ENCODE data around the gene OLFML2A. TPM values are rescaled to one million over a fixed set of nuclear protein-coding genes. Genes with fewer than 3 reads are reported as not detected.

OLFML2A gene
- polyA plus RNA-seq, 1 donor from 2014 or later: 0.15 TPM

DNA sequence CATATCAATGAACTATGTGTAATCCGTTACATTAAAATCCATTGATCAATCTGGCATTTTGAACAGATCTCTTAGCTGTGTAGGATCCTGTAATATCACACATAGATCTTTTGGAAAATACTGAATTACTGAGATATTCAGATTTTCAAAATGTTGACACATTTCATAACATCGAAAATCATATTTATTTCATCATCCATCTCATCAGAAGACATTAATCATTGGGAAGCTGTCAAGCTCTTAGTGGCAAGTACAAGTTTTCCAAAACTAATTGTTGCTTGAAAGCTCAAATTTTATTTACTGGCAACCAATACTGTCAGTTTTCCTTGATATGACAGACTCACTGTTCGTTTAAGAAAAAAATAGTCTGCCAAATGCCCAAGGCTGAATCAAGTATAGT lies 14.3 kb upstream of the OLFML2A start:
- Histone ChIP-seq H3K4me2 (ENCODE audit: low read length) (no peak overlapping the region), H3K9me3 (ENCODE audit: low read length) (no peaks in the 10 kb centered on the region), H3K79me2 (replicated peaks; ENCODE audit: insufficient read depth, low read length) (peaks cover 41% of the 10 kb centered on the region), H3K9ac (ENCODE audit: low read length) (no peak overlapping the region), H2AFZ (ENCODE audit: low read depth, low read length) (no peak overlapping the region), H3F3A (ENCODE audit: insufficient read depth, low read length, poor library complexity, severe bottlenecking) (no peaks in the 10 kb centered on the region), H3K27me3 (ENCODE audit: insufficient read depth, low read depth, low read length) (peaks cover 3% of the 10 kb centered on the region), H3K4me3 (ENCODE audit: low read length) (no peak overlapping the region), H3K27ac (ENCODE audit: low read length) (no peak overlapping the region), H3K9me2 (ENCODE audit: insufficient read depth, low read length) (no peaks in the 10 kb centered on the region), H3K36me3 (ENCODE audit: insufficient read depth, low read length) (no peaks in the 10 kb centered on the region), H4K20me1 (ENCODE audit: insufficient read depth) (no peaks in the 10 kb centered on the region)
- TF ChIP-seq POLR2AphosphoS5 (IDR thresholded peaks at IDR 0.05): no peak
- TF ChIP-seq EP300 (conservative IDR thresholded peaks at IDR 0.05; ENCODE audit: poor library complexity, severe bottlenecking): no peak
- TF ChIP-seq, protein P1, sequence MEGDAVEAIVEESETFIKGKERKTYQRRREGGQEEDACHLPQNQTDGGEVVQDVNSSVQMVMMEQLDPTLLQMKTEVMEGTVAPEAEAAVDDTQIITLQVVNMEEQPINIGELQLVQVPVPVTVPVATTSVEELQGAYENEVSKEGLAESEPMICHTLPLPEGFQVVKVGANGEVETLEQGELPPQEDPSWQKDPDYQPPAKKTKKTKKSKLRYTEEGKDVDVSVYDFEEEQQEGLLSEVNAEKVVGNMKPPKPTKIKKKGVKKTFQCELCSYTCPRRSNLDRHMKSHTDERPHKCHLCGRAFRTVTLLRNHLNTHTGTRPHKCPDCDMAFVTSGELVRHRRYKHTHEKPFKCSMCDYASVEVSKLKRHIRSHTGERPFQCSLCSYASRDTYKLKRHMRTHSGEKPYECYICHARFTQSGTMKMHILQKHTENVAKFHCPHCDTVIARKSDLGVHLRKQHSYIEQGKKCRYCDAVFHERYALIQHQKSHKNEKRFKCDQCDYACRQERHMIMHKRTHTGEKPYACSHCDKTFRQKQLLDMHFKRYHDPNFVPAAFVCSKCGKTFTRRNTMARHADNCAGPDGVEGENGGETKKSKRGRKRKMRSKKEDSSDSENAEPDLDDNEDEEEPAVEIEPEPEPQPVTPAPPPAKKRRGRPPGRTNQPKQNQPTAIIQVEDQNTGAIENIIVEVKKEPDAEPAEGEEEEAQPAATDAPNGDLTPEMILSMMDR (IDR thresholded peaks at IDR 0.05; ENCODE audit: poor library complexity, severe bottlenecking): no peak
- no peak for TF ChIP-seq MXI1 (conservative IDR thresholded peaks at IDR 0.05; ENCODE audit: poor library complexity, severe bottlenecking)
- no peak for TF ChIP-seq TAF1 (IDR thresholded peaks at IDR 0.05; ENCODE audit: low read depth)
- TF ChIP-seq RAD21 (conservative IDR thresholded peaks at IDR 0.05): no peak
- TF ChIP-seq EZH2 (IDR thresholded peaks at IDR 0.05; ENCODE audit: borderline replicate concordance, insufficient read depth, low read length, poor library complexity, severe bottlenecking): no peak
- TF ChIP-seq SMC3 (conservative IDR thresholded peaks at IDR 0.05; ENCODE audit: poor library complexity): no peak
- TF ChIP-seq, protein P2, sequence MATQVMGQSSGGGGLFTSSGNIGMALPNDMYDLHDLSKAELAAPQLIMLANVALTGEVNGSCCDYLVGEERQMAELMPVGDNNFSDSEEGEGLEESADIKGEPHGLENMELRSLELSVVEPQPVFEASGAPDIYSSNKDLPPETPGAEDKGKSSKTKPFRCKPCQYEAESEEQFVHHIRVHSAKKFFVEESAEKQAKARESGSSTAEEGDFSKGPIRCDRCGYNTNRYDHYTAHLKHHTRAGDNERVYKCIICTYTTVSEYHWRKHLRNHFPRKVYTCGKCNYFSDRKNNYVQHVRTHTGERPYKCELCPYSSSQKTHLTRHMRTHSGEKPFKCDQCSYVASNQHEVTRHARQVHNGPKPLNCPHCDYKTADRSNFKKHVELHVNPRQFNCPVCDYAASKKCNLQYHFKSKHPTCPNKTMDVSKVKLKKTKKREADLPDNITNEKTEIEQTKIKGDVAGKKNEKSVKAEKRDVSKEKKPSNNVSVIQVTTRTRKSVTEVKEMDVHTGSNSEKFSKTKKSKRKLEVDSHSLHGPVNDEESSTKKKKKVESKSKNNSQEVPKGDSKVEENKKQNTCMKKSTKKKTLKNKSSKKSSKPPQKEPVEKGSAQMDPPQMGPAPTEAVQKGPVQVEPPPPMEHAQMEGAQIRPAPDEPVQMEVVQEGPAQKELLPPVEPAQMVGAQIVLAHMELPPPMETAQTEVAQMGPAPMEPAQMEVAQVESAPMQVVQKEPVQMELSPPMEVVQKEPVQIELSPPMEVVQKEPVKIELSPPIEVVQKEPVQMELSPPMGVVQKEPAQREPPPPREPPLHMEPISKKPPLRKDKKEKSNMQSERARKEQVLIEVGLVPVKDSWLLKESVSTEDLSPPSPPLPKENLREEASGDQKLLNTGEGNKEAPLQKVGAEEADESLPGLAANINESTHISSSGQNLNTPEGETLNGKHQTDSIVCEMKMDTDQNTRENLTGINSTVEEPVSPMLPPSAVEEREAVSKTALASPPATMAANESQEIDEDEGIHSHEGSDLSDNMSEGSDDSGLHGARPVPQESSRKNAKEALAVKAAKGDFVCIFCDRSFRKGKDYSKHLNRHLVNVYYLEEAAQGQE (IDR thresholded peaks at IDR 0.05; ENCODE audit: borderline replicate concordance): no peak

DNA sequence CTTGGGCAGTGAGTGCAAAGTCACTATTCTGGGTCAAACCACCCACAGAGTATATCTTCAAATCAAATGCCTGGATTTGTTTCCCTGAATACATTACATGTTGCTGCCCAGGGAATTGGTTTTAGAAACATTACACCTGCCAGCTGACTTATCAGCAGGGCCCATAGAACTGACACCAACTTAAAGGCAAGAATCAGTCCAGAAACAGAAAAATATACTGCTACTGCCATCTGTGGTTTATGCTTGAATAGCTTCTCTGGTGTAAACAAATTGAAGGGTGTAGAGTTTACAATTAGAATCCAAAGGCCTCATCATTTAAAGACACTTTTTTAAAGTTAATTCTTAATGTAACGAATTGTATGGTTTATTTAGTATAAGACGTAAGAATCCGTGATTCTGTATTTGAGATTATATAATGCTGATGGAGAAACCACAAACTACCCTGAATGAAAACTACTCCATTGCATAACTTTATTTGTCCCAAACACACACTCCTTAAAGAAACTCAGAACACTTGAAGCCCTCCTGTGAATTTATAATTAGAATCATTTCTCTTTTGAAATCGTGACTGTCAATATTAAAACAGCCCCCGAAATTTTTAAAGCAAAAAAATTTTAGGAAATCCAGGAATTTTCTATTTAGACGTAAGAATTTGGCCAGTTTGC lies 12.0 kb upstream of the OLFML2A start:
- no peak overlapping the region for H2AFZ ChIP-seq (ENCODE audit: low read depth, low read length)
- TF ChIP-seq RAD21 (conservative IDR thresholded peaks at IDR 0.05) (peak; percentile 64), POLR2AphosphoS5 (IDR thresholded peaks at IDR 0.05) (no peak), EZH2 (IDR thresholded peaks at IDR 0.05; ENCODE audit: borderline replicate concordance, insufficient read depth, low read length, poor library complexity, severe bottlenecking) (no peak), SMC3 (conservative IDR thresholded peaks at IDR 0.05; ENCODE audit: poor library complexity) (peak; percentile 35)
- TF ChIP-seq, protein P1 (IDR thresholded peaks at IDR 0.05; ENCODE audit: poor library complexity, severe bottlenecking): peak; percentile 67
- H3K4me2 ChIP-seq (ENCODE audit: low read length): no peak overlapping the region
- H3K9me2 ChIP-seq (ENCODE audit: insufficient read depth, low read length): no peaks in the 10 kb centered on the region
- no peaks in the 10 kb centered on the region for H3K9me3 ChIP-seq (ENCODE audit: low read length)
- H3K27me3 ChIP-seq (ENCODE audit: insufficient read depth, low read depth, low read length): peaks cover 26% of the 10 kb centered on the region
- H3K27ac ChIP-seq (ENCODE audit: low read length): no peak overlapping the region
- H4K20me1 ChIP-seq (ENCODE audit: insufficient read depth): no peaks in the 10 kb centered on the region
- no peaks in the 10 kb centered on the region for H3K36me3 ChIP-seq (ENCODE audit: insufficient read depth, low read length)
- no peaks in the 10 kb centered on the region for H3F3A ChIP-seq (ENCODE audit: insufficient read depth, low read length, poor library complexity, severe bottlenecking)
- no peak overlapping the region for H3K9ac ChIP-seq (ENCODE audit: low read length)
- no peak overlapping the region for H3K4me3 ChIP-seq (ENCODE audit: low read length)
- peaks cover 53% of the 10 kb centered on the region for H3K79me2 ChIP-seq (replicated peaks; ENCODE audit: insufficient read depth, low read length)

Measured in neural cell (in vitro differentiated cells).